SK-N-SH treated with all-trans-retinoic acid at 6 μM for 48 hours (cell line): ENCODE results near the gene ITIH5.

Source experiments
- ATAC-seq: fragments of 200-7000 bp; cut with Tn5 transposase; 3 replicates; pipeline ENCODE4 v1.9.1; 2020; ENCODE audit warnings: mild to moderate bottlenecking, moderate library complexity
- ARNTL ChIP-seq: fragments of 450-650 bp; formaldehyde crosslinking; IDR thresholded peaks from 2 replicates; pipeline ENCODE4 v1.5.0; 2020; ENCODE audit warnings: low read depth, mild to moderate bottlenecking, moderate library complexity, borderline replicate concordance
- BACH2 ChIP-seq: fragments of 250-450 bp; sonication (Bioruptor Pico); IDR thresholded peaks from 2 replicates; pipeline ENCODE4 v1.9.0; 2021; ENCODE audit warnings: mild to moderate bottlenecking, borderline replicate concordance
- CSDC2 ChIP-seq: fragments of 250-450 bp; sonication (Bioruptor Pico); IDR thresholded peaks from 2 replicates; pipeline ENCODE4 v1.5.0; 2020; ENCODE audit warnings: mild to moderate bottlenecking, moderate library complexity
- ESRRG ChIP-seq: fragments of 250-450 bp; sonication (Bioruptor Pico); IDR thresholded peaks from 2 replicates; pipeline ENCODE4 v1.6.1; 2021; ENCODE audit warnings: mild to moderate bottlenecking
- GLIS3 ChIP-seq: fragments of 250-450 bp; sonication (Bioruptor Pico); IDR thresholded peaks from 2 replicates; pipeline ENCODE4 v1.5.0; 2020; ENCODE audit warnings: mild to moderate bottlenecking, moderate library complexity
- ISL1 ChIP-seq: fragments of 250-450 bp; sonication (Bioruptor Pico); IDR thresholded peaks from 2 replicates; pipeline ENCODE4 v2.1.2; 2022; ENCODE audit warnings: mild to moderate bottlenecking, moderate library complexity
- OSR1 ChIP-seq: fragments of 250-450 bp; sonication (Bioruptor Pico); IDR thresholded peaks from 2 replicates; pipeline ENCODE4 v1.8.0; 2022; ENCODE audit warnings: moderate library complexity, mild to moderate bottlenecking, inconsistent platforms
- PPARA ChIP-seq: fragments of 250-450 bp; sonication (Bioruptor Pico); IDR thresholded peaks from 2 replicates; pipeline ENCODE4 v1.5.0; 2020; ENCODE audit warnings: mild to moderate bottlenecking, borderline replicate concordance
- RARB ChIP-seq: fragments of 250-450 bp; sonication (Bioruptor Pico); IDR thresholded peaks from 2 replicates; pipeline ENCODE4 v1.8.0; 2021; ENCODE audit warnings: mild to moderate bottlenecking, moderate library complexity
- SNAI2 ChIP-seq: fragments of 250-450 bp; sonication (Bioruptor Pico); IDR thresholded peaks from 2 replicates; pipeline ENCODE4 v1.5.0; 2020; ENCODE audit warnings: mild to moderate bottlenecking, moderate library complexity
- TCF4 ChIP-seq: fragments of 250-450 bp; sonication (Bioruptor Pico); IDR thresholded peaks from 2 replicates; pipeline ENCODE4 v1.8.0; 2021; ENCODE audit warnings: mild to moderate bottlenecking, moderate library complexity, borderline replicate concordance
- TOX ChIP-seq: fragments of 250-450 bp; sonication (Bioruptor Pico); IDR thresholded peaks from 2 replicates; pipeline ENCODE4 v1.8.0; 2021; ENCODE audit warnings: mild to moderate bottlenecking, moderate library complexity, borderline replicate concordance
- ZC3H10 ChIP-seq: fragments of 250-450 bp; sonication (Bioruptor Pico); IDR thresholded peaks from 2 replicates; pipeline ENCODE4 v1.5.1; 2021; ENCODE audit warnings: mild to moderate bottlenecking, moderate library complexity
- ZFP3 ChIP-seq: fragments of 250-450 bp; sonication (Bioruptor Pico); IDR thresholded peaks from 2 replicates; pipeline ENCODE4 v1.5.0; 2020; ENCODE audit warnings: mild to moderate bottlenecking, moderate library complexity
- ZFP30 ChIP-seq: fragments of 450-650 bp; formaldehyde crosslinking; IDR thresholded peaks from 2 replicates; pipeline ENCODE4 v1.5.0; 2022; ENCODE audit warnings: mild to moderate bottlenecking, moderate library complexity
- ZNF565 ChIP-seq: fragments of 450-650 bp; formaldehyde crosslinking; conservative IDR thresholded peaks from 2 replicates; pipeline ENCODE4 v1.5.0; 2020; ENCODE audit warnings: low read depth, mild to moderate bottlenecking, moderate library complexity
- ZNF70 ChIP-seq: fragments of 450-650 bp; formaldehyde crosslinking; IDR thresholded peaks from 2 replicates; pipeline ENCODE4 v1.5.0; 2020; ENCODE audit warnings: mild to moderate bottlenecking, moderate library complexity
- ZNF8 ChIP-seq: fragments of 450-650 bp; formaldehyde crosslinking; IDR thresholded peaks from 2 replicates; pipeline ENCODE4 v1.5.0; 2020; ENCODE audit warnings: mild to moderate bottlenecking, moderate library complexity
- TF ChIP-seq, protein P1 (sequence below): fragments of 250-450 bp; sonication (Bioruptor Pico); IDR thresholded peaks from 2 replicates; pipeline ENCODE4 v1.5.1; 2020; ENCODE audit warnings: low read depth, mild to moderate bottlenecking, moderate library complexity
- TF ChIP-seq, protein P2 (sequence below): fragments of 250-450 bp; sonication (Bioruptor Pico); IDR thresholded peaks from 2 replicates; pipeline ENCODE4 v1.5.1; 2021; ENCODE audit warnings: mild to moderate bottlenecking, moderate library complexity
- TF ChIP-seq, protein P3 (sequence below): fragments of 250-450 bp; sonication (Bioruptor Pico); IDR thresholded peaks from 2 replicates; pipeline ENCODE4 v1.8.0; 2020; ENCODE audit warnings: mild to moderate bottlenecking, moderate library complexity, borderline replicate concordance
- TF ChIP-seq, protein P4 (sequence below): fragments of 250-450 bp; sonication (Bioruptor Pico); IDR thresholded peaks from 2 replicates; pipeline ENCODE4 v1.5.0; 2020; ENCODE audit warnings: mild to moderate bottlenecking, moderate library complexity
- TF ChIP-seq, protein P5 (sequence below): fragments of 250-450 bp; sonication (Bioruptor Pico); IDR thresholded peaks from 2 replicates; pipeline ENCODE4 v1.8.0; 2021; ENCODE audit warnings: low read depth, mild to moderate bottlenecking, moderate library complexity, borderline replicate concordance

Gene ITIH5

DNA sequence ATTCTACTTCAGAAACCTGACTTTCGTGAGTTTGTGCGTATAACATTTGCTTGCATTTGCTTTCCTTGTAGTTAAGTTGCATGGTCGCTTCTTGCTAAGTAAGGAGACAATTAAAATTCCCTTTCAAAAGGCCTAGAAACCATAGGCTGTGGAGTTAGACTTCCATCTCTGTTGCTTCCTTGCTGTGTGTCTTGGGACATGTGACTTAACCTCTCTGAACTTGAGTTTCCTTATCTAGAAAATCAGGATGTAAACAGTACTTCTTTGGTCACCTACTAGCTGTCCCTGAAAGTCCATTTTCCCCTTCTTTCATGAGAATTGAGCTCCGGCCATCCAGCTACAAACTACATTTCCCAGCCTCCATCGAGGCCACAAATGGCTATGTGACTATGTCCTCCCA is 89.2 kb downstream of the ITIH5 start:
- TF ChIP-seq, protein P1, sequence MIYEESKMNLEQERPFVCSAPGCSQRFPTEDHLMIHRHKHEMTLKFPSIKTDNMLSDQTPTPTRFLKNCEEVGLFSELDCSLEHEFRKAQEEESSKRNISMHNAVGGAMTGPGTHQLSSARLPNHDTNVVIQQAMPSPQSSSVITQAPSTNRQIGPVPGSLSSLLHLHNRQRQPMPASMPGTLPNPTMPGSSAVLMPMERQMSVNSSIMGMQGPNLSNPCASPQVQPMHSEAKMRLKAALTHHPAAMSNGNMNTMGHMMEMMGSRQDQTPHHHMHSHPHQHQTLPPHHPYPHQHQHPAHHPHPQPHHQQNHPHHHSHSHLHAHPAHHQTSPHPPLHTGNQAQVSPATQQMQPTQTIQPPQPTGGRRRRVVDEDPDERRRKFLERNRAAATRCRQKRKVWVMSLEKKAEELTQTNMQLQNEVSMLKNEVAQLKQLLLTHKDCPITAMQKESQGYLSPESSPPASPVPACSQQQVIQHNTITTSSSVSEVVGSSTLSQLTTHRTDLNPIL (CRISPR knock-in tag) = no peak
- no peak for TF ChIP-seq CSDC2 (CRISPR knock-in tag)
- TF ChIP-seq, protein P2, sequence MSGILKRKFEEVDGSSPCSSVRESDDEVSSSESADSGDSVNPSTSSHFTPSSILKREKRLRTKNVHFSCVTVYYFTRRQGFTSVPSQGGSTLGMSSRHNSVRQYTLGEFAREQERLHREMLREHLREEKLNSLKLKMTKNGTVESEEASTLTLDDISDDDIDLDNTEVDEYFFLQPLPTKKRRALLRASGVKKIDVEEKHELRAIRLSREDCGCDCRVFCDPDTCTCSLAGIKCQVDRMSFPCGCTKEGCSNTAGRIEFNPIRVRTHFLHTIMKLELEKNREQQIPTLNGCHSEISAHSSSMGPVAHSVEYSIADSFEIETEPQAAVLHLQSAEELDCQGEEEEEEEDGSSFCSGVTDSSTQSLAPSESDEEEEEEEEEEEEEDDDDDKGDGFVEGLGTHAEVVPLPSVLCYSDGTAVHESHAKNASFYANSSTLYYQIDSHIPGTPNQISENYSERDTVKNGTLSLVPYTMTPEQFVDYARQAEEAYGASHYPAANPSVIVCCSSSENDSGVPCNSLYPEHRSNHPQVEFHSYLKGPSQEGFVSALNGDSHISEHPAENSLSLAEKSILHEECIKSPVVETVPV (CRISPR knock-in tag) = no peak
- no peak for TF ChIP-seq ESRRG (CRISPR knock-in tag)
- TF ChIP-seq BACH2 (CRISPR knock-in tag) = no peak
- TF ChIP-seq ZNF70 = no peak
- TF ChIP-seq, protein P3, sequence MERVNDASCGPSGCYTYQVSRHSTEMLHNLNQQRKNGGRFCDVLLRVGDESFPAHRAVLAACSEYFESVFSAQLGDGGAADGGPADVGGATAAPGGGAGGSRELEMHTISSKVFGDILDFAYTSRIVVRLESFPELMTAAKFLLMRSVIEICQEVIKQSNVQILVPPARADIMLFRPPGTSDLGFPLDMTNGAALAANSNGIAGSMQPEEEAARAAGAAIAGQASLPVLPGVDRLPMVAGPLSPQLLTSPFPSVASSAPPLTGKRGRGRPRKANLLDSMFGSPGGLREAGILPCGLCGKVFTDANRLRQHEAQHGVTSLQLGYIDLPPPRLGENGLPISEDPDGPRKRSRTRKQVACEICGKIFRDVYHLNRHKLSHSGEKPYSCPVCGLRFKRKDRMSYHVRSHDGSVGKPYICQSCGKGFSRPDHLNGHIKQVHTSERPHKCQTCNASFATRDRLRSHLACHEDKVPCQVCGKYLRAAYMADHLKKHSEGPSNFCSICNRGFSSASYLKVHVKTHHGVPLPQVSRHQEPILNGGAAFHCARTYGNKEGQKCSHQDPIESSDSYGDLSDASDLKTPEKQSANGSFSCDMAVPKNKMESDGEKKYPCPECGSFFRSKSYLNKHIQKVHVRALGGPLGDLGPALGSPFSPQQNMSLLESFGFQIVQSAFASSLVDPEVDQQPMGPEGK = no peak
- TF ChIP-seq PPARA (CRISPR knock-in tag) = no peak
- no peak for TF ChIP-seq TCF4 (CRISPR knock-in tag)
- no peak for TF ChIP-seq ZFP3
- TF ChIP-seq, protein P4, sequence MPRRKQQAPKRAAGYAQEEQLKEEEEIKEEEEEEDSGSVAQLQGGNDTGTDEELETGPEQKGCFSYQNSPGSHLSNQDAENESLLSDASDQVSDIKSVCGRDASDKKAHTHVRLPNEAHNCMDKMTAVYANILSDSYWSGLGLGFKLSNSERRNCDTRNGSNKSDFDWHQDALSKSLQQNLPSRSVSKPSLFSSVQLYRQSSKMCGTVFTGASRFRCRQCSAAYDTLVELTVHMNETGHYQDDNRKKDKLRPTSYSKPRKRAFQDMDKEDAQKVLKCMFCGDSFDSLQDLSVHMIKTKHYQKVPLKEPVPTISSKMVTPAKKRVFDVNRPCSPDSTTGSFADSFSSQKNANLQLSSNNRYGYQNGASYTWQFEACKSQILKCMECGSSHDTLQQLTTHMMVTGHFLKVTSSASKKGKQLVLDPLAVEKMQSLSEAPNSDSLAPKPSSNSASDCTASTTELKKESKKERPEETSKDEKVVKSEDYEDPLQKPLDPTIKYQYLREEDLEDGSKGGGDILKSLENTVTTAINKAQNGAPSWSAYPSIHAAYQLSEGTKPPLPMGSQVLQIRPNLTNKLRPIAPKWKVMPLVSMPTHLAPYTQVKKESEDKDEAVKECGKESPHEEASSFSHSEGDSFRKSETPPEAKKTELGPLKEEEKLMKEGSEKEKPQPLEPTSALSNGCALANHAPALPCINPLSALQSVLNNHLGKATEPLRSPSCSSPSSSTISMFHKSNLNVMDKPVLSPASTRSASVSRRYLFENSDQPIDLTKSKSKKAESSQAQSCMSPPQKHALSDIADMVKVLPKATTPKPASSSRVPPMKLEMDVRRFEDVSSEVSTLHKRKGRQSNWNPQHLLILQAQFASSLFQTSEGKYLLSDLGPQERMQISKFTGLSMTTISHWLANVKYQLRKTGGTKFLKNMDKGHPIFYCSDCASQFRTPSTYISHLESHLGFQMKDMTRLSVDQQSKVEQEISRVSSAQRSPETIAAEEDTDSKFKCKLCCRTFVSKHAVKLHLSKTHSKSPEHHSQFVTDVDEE (CRISPR knock-in tag) = no peak
- no peak for TF ChIP-seq ARNTL (CRISPR knock-in tag)
- no peak for TF ChIP-seq GLIS3 (CRISPR knock-in tag)
- no peak for TF ChIP-seq ZFP30 (CRISPR knock-in tag)
- TF ChIP-seq SNAI2 (CRISPR knock-in tag) = no peak
- no peak for TF ChIP-seq ZC3H10 (CRISPR knock-in tag)
- TF ChIP-seq, protein P5, sequence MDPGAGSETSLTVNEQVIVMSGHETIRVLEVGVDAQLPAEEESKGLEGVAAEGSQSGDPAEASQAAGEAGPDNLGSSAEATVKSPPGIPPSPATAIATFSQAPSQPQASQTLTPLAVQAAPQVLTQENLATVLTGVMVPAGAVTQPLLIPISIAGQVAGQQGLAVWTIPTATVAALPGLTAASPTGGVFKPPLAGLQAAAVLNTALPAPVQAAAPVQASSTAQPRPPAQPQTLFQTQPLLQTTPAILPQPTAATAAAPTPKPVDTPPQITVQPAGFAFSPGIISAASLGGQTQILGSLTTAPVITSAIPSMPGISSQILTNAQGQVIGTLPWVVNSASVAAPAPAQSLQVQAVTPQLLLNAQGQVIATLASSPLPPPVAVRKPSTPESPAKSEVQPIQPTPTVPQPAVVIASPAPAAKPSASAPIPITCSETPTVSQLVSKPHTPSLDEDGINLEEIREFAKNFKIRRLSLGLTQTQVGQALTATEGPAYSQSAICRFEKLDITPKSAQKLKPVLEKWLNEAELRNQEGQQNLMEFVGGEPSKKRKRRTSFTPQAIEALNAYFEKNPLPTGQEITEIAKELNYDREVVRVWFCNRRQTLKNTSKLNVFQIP (CRISPR knock-in tag) = no peak
- no peak for TF ChIP-seq RARB (CRISPR knock-in tag)
- TF ChIP-seq OSR1 (CRISPR knock-in tag) = no peak
- TF ChIP-seq, all 23 proteins: peak for 0
- ATAC-seq = no peak

DNA sequence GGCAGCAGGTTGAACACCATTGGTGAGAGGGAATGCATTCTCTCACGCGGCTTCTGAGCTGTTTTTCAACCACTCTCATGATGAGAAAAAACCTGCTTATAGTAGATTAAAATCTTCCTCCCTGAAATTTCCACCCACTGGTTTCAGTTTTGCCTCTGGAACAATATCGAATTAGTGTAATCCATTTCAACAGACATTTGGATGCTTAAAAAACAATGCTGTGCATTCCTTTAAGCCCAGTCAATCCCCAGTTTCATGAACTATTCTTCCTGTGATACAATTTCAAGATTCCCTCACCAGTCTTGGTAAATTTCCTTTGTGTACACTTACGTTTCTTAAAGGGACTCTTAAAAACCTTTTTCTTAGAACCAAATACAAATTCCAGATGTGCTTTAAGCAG is 89.6 kb downstream of the ITIH5 start:
- ATAC-seq = no peak
- TF ChIP-seq, protein P4 (CRISPR knock-in tag) = no peak
- TF ChIP-seq BACH2 (CRISPR knock-in tag) (no peak), ZC3H10 (CRISPR knock-in tag) (no peak), SNAI2 (CRISPR knock-in tag) (no peak), TOX (CRISPR knock-in tag) (no peak), ESRRG (CRISPR knock-in tag) (no peak), RARB (CRISPR knock-in tag) (no peak), ZFP30 (CRISPR knock-in tag) (no peak), ZNF8 (no peak), TCF4 (CRISPR knock-in tag) (no peak), PPARA (CRISPR knock-in tag) (no peak), GLIS3 (CRISPR knock-in tag) (no peak), ZNF565 (CRISPR knock-in tag) (no peak), ARNTL (CRISPR knock-in tag) (no peak), ISL1 (no peak), CSDC2 (CRISPR knock-in tag) (no peak)
- TF ChIP-seq, protein P3 = no peak
- TF ChIP-seq, protein P2 (CRISPR knock-in tag) = no peak
